HUDEP-2 (cell line): Measurements from ENCODE around the gene STRA8.
A peak's percentile ranks its signal among the peaks of the same experiment; 100 is the strongest.

Source experiments
- DNase-seq, 76 experiments: peaks; one replicate each; lab custom pipeline; 2025; ENCODE audit not compliant: unreplicated experiment in 76 of 76; lab: John Stamatoyannopoulos, UW

Gene STRA8

GRCh38 chr7:135234727-135235126 lies 1.1 kb downstream of the STRA8 start:
- no peak for DNase-seq

- DNase-seq: no peak
Observed at GRCh38 chr7:135235841-135236240, 2.2 kb downstream of the STRA8 start.

GRCh38 chr7:135236727-135237126 lies 3.1 kb downstream of the STRA8 start:
- DNase-seq: no peak

GRCh38 chr7:135238112-135238744 lies 4.6 kb downstream of the STRA8 start:
- peak in 16 of 76 experiments; percentile 3 to 29 (median 9) for DNase-seq

- no peak for DNase-seq
Observed at GRCh38 chr7:135239263-135239662, 5.6 kb downstream of the STRA8 start.

GRCh38 chr7:135240441-135240840 lies 6.8 kb downstream of the STRA8 start:
- DNase-seq: no peak

GRCh38 chr7:135242096-135242684 lies 8.6 kb downstream of the STRA8 start:
- DNase-seq: no peak

- no peak for DNase-seq
Observed at GRCh38 chr7:135245226-135246190, 11.9 kb downstream of the STRA8 start.

- no peak for DNase-seq
Observed at GRCh38 chr7:135246191-135246825, 12.7 kb downstream of the STRA8 start.

- no peak for DNase-seq
Observed at GRCh38 chr7:135247746-135248471, 14.3 kb downstream of the STRA8 start.

- DNase-seq: no peak
Observed at GRCh38 chr7:135248546-135248945, 14.9 kb downstream of the STRA8 start.

GRCh38 chr7:135251496-135252391 lies 18.1 kb downstream of the STRA8 start:
- DNase-seq: no peak

- DNase-seq: no peak
Observed at GRCh38 chr7:135253851-135254771, 20.5 kb downstream of the STRA8 start.

- DNase-seq: no peak
Observed at GRCh38 chr7:135257790-135258189, 24.2 kb downstream of the STRA8 start.

- DNase-seq: no peak
Observed at GRCh38 chr7:135258585-135258984, 24.9 kb downstream of the STRA8 start.

GRCh38 chr7:135259702-135260101 lies 26.1 kb downstream of the STRA8 start:
- no peak for DNase-seq

GRCh38 chr7:135260470-135260869 lies 26.8 kb downstream of the STRA8 start:
- DNase-seq: no peak

GRCh38 chr7:135260930-135261721 lies 27.5 kb downstream of the STRA8 start:
- no peak for DNase-seq
